GM23338 (cell line): ENCODE results near the gene TOX2. TPM values are rescaled to one million over a fixed set of nuclear protein-coding genes. Genes with fewer than 3 reads are reported as not detected.

Source experiments
- ATAC-seq: fragments of 200-7000 bp; cut with Tn5 transposase; 3 replicates; pipeline ENCODE4 v1.9.1; 2020
- DNase-seq: peaks from one replicate; pipeline ENCODE4 v3.0.0-alpha.2; 2015; ENCODE audit warnings: low spot score
- H2AFZ ChIP-seq: fragments of 200-600 bp; sonication (generic); 2 replicates; pipeline ENCODE4 v1.8.0; 2016; ENCODE audit warnings: antibody characterized with exemption, mild to moderate bottlenecking, moderate library complexity
- H3F3A ChIP-seq: fragments of 200-600 bp; sonication (generic); replicated peaks from 2 replicates; pipeline ENCODE4 v1.8.0; 2017; ENCODE audit warnings: antibody characterized with exemption, mixed run types, low read depth
- H3K27ac ChIP-seq: fragments of 200-600 bp; sonication (generic); 2 replicates; pipeline ENCODE4 v1.6.1; 2016; ENCODE audit warnings: low read depth
- H3K27me3 ChIP-seq: fragments of 200-600 bp; sonication (generic); 2 replicates; pipeline ENCODE4 v1.8.0; 2016; ENCODE audit warnings: mild to moderate bottlenecking, mixed run types, moderate library complexity; ENCODE audit not compliant: insufficient read depth
- H3K36me3 ChIP-seq: fragments of 200-600 bp; sonication (generic); 2 replicates; pipeline ENCODE4 v1.8.0; 2016; ENCODE audit warnings: mild to moderate bottlenecking; ENCODE audit not compliant: insufficient read depth
- H3K4me1 ChIP-seq: fragments of 200-600 bp; sonication (generic); 2 replicates; pipeline ENCODE4 v1.8.0; 2016; ENCODE audit warnings: mild to moderate bottlenecking, moderate library complexity; ENCODE audit not compliant: insufficient read depth
- H3K4me2 ChIP-seq: fragments of 200-600 bp; sonication (generic); 2 replicates; pipeline ENCODE4 v1.7.1; 2017; ENCODE audit warnings: mixed run types
- H3K4me3 ChIP-seq: fragments of 200-600 bp; sonication (generic); 2 replicates; pipeline ENCODE4 v1.6.1; 2016; ENCODE audit warnings: mixed run types
- H3K79me2 ChIP-seq: fragments of 200-600 bp; sonication (generic); replicated peaks from 2 replicates; pipeline ENCODE4 v1.8.0; 2017; ENCODE audit warnings: mild to moderate bottlenecking; ENCODE audit not compliant: insufficient read depth
- H3K9me2 ChIP-seq: fragments of 200-600 bp; sonication (generic); 2 replicates; pipeline ENCODE4 v1.8.0; 2017; ENCODE audit not compliant: insufficient read depth
- H4K20me1 ChIP-seq: fragments of 200-600 bp; sonication (generic); replicated peaks from 2 replicates; pipeline ENCODE4 v1.8.0; 2017; ENCODE audit warnings: mild to moderate bottlenecking; ENCODE audit not compliant: insufficient read depth
- H3K27ac Mint-ChIP-seq: 2 replicates; pipeline ENCODE4 v1.8.0; 2020; ENCODE audit warnings: inconsistent platforms, mild to moderate bottlenecking, moderate library complexity, mixed read lengths
- H3K27me3 Mint-ChIP-seq: 3 replicates; pipeline ENCODE4 v1.8.0; 2022; ENCODE audit warnings: low read depth, mild to moderate bottlenecking, moderate library complexity, mixed read lengths, inconsistent platforms; ENCODE audit not compliant: insufficient read depth, poor library complexity
- H3K36me3 Mint-ChIP-seq: 3 replicates; pipeline ENCODE4 v1.8.0; 2021; ENCODE audit warnings: low read depth, mild to moderate bottlenecking, inconsistent platforms, moderate library complexity, mixed read lengths
- H3K4me1 Mint-ChIP-seq: 3 replicates; pipeline ENCODE4 v1.8.0; 2020; ENCODE audit warnings: mild to moderate bottlenecking, inconsistent platforms, mixed read lengths
- H3K4me3 Mint-ChIP-seq: 3 replicates; pipeline ENCODE4 v1.8.0; 2021; ENCODE audit warnings: moderate library complexity, mild to moderate bottlenecking, inconsistent platforms, mixed read lengths
- H3K9me3 Mint-ChIP-seq: 3 replicates; pipeline ENCODE4 v1.8.0; 2020; ENCODE audit warnings: moderate library complexity, mild to moderate bottlenecking, inconsistent platforms, mixed read lengths
- CREB1 ChIP-seq: fragments of 250-450 bp; sonication (Bioruptor Pico); IDR thresholded peaks from 2 replicates; pipeline ENCODE4 v1.5.0; 2020; ENCODE audit warnings: low read depth, mild to moderate bottlenecking, moderate library complexity
- CTCF ChIP-seq, 2 experiments: fragments of 200-600 bp in 1 of 2; sonication (generic) in 1 of 2; conservative IDR thresholded peaks; 2 replicates each; pipeline versions ENCODE4 v1.5.1 to v1.6.1; 2016 to 2017; ENCODE audit warnings: antibody characterized with exemption in 2 of 2, low read depth in 2 of 2, mild to moderate bottlenecking in 2 of 2, moderate library complexity in 1 of 2
- EZH2 ChIP-seq: fragments of 200-600 bp; sonication (generic); IDR thresholded peaks from one replicate; pipeline ENCODE4 v1.8.0; 2017; ENCODE audit warnings: antibody characterized with exemption, mild to moderate bottlenecking, low read depth; ENCODE audit not compliant: unreplicated experiment
- EZH2phosphoT487 ChIP-seq: fragments of 200-600 bp; sonication (generic); IDR thresholded peaks from one replicate; pipeline ENCODE4 v1.8.1; 2018; ENCODE audit warnings: antibody characterized with exemption; ENCODE audit not compliant: unreplicated experiment
- JUNB ChIP-seq: IDR thresholded peaks from one replicate; pipeline ENCODE4 v1.6.1; 2016; ENCODE audit warnings: antibody characterized with exemption; ENCODE audit not compliant: unreplicated experiment
- NANOG ChIP-seq: IDR thresholded peaks from 2 replicates; pipeline ENCODE4 v1.6.1; 2016; ENCODE audit warnings: antibody characterized with exemption, borderline replicate concordance
- POLR2AphosphoS5 ChIP-seq: IDR thresholded peaks from 2 replicates; pipeline ENCODE4 v1.6.1; 2016; ENCODE audit warnings: antibody characterized with exemption, low read depth
- REST ChIP-seq: IDR thresholded peaks from one replicate; pipeline ENCODE4 v1.6.1; 2018; ENCODE audit warnings: antibody characterized with exemption; ENCODE audit not compliant: unreplicated experiment
- ZNF114 ChIP-seq: fragments of 250-450 bp; sonication (Bioruptor Pico); IDR thresholded peaks from 2 replicates; pipeline ENCODE4 v1.5.0; 2020; ENCODE audit warnings: mild to moderate bottlenecking, moderate library complexity
- ZNF462 ChIP-seq: fragments of 250-450 bp; sonication (Bioruptor Pico); IDR thresholded peaks from 2 replicates; pipeline ENCODE4 v1.5.0; 2020; ENCODE audit warnings: mild to moderate bottlenecking, moderate library complexity
- polyA plus RNA-seq: library from polyadenylated mRNA; unstranded; fragments of >200 nt; fragmentation: Nextera tagmentation; extraction: Ambion mirVana; gene quantifications from 2 replicates; pipeline ENCODE4 v1.2.1, GENCODE V29; 2016
- total RNA-seq: library from RNA; depleted of rRNA; stranded (reverse); fragments of >200 nt; shearing (Covaris generic); gene quantifications from 2 replicates; pipeline ENCODE4 v1.2.3, GENCODE V29; 2014

The TOX2 gene
- total and polyA plus RNA-seq, 2 experiments from 2014 or later = 1.4 to 1.5 TPM

- Histone ChIP-seq H3F3A (no peaks in the 10 kb centered on the region), H3K79me2 (no peaks in the 10 kb centered on the region), H3K36me3 (no peaks in the 10 kb centered on the region), H3K4me3 (no peak overlapping the region), H3K27me3 (no peaks in the 10 kb centered on the region), H3K4me1 (no peaks in the 10 kb centered on the region), H3K4me2 (no peak overlapping the region), H4K20me1 (no peaks in the 10 kb centered on the region), H3K27ac (no peak overlapping the region), H3K9me2 (no peaks in the 10 kb centered on the region), H2AFZ (no peak overlapping the region)
- no peaks in the 10 kb centered on the region; the same call in 2 of the 3 replicates for H3K36me3 Mint-ChIP-seq
- H3K9me3 Mint-ChIP-seq = no peaks in the 10 kb centered on the region
- no peak for TF ChIP-seq REST
- TF ChIP-seq JUNB = no peak
- no peak for TF ChIP-seq ZNF462 (CRISPR knock-in tag)
- no peak for TF ChIP-seq CTCF (conservative IDR thresholded peaks at IDR 0.05; ENCODE audit: low read depth in 2 of 2)
- TF ChIP-seq EZH2 = no peak
- no peak for TF ChIP-seq NANOG
- no peak for TF ChIP-seq EZH2phosphoT487
- TF ChIP-seq ZNF114 (CRISPR knock-in tag) = no peak
- no peak for TF ChIP-seq CREB1 (CRISPR knock-in tag)
- TF ChIP-seq POLR2AphosphoS5 = no peak
- ATAC-seq (no peak), DNase-seq (no peak)
- H3K27ac Mint-ChIP-seq = no peak overlapping the region
- no peak overlapping the region for H3K4me3 Mint-ChIP-seq
- peaks cover 10% of the 10 kb centered on the region; the same call in 2 of the 3 replicates for H3K4me1 Mint-ChIP-seq
- H3K27me3 Mint-ChIP-seq = peaks cover 10% of the 10 kb centered on the region
These were observed 118.1 kb downstream of the TOX2 start for GRCh38 chr20:44032583-44033331.
